ENCODE measurements around the gene TMEM145. TPM values are rescaled to one million over a fixed set of nuclear protein-coding genes. Genes with fewer than 3 reads are reported as not detected.

The TMEM145 gene
- total RNA-seq, 6 experiments from 2014 or later = 0.12 to 0.47 (median 0.34) TPM

DNA sequence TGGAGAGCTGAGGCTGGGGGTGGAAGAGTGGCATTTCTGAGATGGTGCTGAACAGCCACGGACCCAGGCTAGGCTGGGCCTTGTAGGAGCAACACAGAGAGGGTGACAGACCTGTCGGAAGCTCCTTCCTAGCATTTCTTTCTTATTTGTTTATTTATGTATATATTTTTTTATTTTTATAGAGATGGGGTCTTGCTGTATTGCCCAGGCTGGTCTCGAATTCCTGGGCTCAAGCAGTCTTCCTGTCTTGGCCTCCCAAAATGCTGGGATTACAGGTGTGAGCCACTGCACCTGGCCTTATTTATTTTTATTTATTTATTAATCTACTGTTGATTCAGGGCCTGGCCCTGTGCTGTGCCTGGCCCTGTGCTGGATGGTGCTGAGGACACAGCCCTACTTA lies 37.6 kb upstream of the TMEM145 start:
- H3K4me3 Mint-ChIP-seq = peak overlapping the region; percentile 69; the same call in 1 of the 2 replicates
- TF ChIP-seq, protein P1, sequence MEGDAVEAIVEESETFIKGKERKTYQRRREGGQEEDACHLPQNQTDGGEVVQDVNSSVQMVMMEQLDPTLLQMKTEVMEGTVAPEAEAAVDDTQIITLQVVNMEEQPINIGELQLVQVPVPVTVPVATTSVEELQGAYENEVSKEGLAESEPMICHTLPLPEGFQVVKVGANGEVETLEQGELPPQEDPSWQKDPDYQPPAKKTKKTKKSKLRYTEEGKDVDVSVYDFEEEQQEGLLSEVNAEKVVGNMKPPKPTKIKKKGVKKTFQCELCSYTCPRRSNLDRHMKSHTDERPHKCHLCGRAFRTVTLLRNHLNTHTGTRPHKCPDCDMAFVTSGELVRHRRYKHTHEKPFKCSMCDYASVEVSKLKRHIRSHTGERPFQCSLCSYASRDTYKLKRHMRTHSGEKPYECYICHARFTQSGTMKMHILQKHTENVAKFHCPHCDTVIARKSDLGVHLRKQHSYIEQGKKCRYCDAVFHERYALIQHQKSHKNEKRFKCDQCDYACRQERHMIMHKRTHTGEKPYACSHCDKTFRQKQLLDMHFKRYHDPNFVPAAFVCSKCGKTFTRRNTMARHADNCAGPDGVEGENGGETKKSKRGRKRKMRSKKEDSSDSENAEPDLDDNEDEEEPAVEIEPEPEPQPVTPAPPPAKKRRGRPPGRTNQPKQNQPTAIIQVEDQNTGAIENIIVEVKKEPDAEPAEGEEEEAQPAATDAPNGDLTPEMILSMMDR (IDR thresholded peaks at IDR 0.05) = no peak
- peak overlapping the region; percentile 65; the same call in 1 of the 2 replicates for H3K27ac Mint-ChIP-seq
- peaks cover 10% of the 10 kb centered on the region for H3K27me3 Mint-ChIP-seq (ENCODE audit: insufficient read depth)
- peaks cover 63% of the 10 kb centered on the region for H3K4me1 Mint-ChIP-seq (ENCODE audit: low read depth)
- peaks cover 25% of the 10 kb centered on the region for H3K36me3 Mint-ChIP-seq (ENCODE audit: low read depth)
- no peaks in the 10 kb centered on the region for H3K9me3 Mint-ChIP-seq
- DNase-seq = no peak

DNA sequence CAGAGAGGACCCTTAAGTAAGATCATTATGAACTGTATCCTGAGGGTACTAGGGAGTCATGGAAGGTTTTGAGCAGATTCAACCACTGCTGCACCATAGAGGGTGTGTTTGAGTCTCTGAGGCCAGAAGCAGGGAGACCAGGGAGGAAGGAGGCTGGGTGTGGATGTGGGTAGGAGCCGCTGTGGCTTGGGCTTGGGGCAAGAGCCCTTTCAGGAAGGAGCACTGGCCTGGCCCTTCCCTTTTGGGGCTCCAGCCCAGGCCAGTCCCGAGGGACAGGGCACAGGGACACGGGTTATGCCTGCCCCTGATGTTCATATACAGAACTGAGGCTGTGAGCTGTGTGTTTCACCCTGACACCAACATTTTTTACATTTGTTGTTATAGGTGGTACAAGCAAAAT lies 36.8 kb upstream of the TMEM145 start:
- Mint-ChIP-seq H3K4me3 (peak overlapping the region; percentile 0; the same call in 1 of the 2 replicates), H3K4me1 (ENCODE audit: low read depth) (peaks cover 55% of the 10 kb centered on the region), H3K36me3 (ENCODE audit: low read depth) (peaks cover 23% of the 10 kb centered on the region), H3K9me3 (no peaks in the 10 kb centered on the region), H3K27ac (peak overlapping the region; percentile 47), H3K27me3 (ENCODE audit: insufficient read depth) (peaks cover 8% of the 10 kb centered on the region)
- no peak for DNase-seq
- TF ChIP-seq, protein P1 (IDR thresholded peaks at IDR 0.05) = no peak

DNA sequence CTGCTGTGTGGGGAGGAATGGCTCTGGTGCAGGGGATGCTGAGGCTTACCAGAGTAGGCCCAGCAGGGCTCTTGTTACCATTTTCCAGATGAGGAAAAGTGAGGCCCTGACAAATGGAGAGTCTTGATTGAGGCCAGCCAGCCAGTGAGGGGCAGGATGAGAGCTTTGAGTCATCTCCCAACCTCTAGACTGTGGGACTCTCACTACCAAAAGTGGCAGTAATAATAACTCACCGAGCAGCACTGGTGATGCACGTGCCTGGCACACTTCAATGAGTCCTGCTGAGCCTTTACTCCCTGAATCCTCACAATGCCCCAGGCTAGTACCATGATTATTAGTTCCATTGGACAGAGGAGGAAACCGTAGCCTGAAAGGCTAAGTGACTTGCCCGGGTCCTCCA lies 36.3 kb upstream of the TMEM145 start:
- peaks cover 9% of the 10 kb centered on the region for H3K27me3 Mint-ChIP-seq (ENCODE audit: insufficient read depth)
- H3K4me3 Mint-ChIP-seq = no peak overlapping the region
- peaks cover 52% of the 10 kb centered on the region for H3K4me1 Mint-ChIP-seq (ENCODE audit: low read depth)
- no peaks in the 10 kb centered on the region for H3K9me3 Mint-ChIP-seq
- H3K36me3 Mint-ChIP-seq (ENCODE audit: low read depth) = peaks cover 20% of the 10 kb centered on the region
- peak; percentile 73 for DNase-seq
- peak overlapping the region; percentile 47 for H3K27ac Mint-ChIP-seq
- TF ChIP-seq, protein P1 (IDR thresholded peaks at IDR 0.05) = no peak

DNA sequence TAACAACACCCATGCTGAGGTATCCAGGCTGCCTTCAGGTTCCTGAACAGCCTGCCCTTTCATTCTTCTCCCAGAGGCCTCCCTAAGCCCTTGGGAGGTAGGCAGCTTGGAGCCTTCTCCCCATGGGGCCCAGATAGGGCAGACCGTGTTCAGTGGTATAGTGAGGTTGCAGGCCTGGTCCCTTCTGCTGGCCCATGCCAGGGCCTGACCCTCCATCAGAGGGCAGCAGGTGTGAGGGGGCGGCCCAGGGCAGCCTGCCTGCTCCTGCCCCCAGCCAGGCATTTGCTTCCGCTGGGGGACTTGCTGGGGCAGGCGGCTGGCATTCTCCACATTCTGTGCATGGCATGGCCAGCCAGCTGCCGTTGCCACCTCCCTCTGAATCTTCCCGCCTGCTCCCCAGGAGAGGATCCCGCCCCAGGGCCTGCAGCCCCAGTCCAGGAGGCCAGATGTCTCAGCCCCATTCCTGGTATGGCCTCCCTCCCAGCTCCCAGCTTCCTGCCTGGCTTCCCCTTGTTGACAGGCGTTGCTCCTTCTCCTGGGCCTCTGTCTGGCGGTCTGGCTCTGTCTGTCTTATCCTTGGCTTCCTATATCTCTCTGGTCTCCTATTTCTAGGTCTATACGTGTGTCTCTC lies 35.2 kb upstream of the TMEM145 start:
- H3K4me1 Mint-ChIP-seq (ENCODE audit: low read depth) = peaks cover 52% of the 10 kb centered on the region
- H3K27me3 Mint-ChIP-seq (ENCODE audit: insufficient read depth) = peaks cover 9% of the 10 kb centered on the region
- H3K27ac Mint-ChIP-seq = peak overlapping the region; percentile 94
- no peaks in the 10 kb centered on the region for H3K9me3 Mint-ChIP-seq
- H3K36me3 Mint-ChIP-seq (ENCODE audit: low read depth) = peaks cover 20% of the 10 kb centered on the region
- TF ChIP-seq, protein P1 (IDR thresholded peaks at IDR 0.05) = peak; percentile 21; the same call in 1 of the 2 replicates
- peak overlapping the region; percentile 93 for H3K4me3 Mint-ChIP-seq
- peak; percentile 59 for DNase-seq

DNA sequence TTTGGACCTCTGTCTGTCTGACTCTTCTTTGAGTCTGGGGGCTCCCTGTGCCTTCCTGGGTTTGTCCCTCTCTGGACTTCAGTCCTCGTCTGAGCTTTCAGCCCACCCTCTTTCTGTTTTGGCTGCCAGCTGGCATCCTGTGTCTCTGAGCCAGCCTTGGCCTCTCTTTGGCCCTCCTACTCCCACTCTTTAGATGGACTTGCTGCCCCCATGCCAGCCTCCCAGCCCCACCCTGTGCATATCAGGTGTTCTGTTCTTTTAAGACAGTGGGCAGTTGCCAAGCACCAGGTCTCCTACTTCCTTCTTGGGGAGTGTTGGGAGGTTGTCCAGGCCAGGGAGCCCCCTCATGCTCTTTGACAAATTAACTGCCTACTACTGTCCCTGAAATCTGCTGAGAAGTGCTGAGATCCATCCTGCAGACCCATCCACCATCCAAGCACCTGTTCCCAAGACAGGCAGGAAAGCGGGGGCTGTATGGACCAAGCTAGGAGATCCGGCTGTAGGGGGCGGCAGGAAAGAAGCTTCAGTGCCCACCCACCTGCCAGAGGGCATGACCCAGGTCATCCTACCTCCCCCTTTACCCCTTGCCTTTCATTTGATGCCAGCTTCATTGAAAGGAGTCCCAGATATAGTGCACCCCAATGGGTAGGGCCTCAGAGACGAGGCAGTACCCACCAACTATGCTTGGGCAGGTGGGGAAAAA lies 34.5 kb upstream of the TMEM145 start:
- H3K27ac Mint-ChIP-seq = peak overlapping the region; percentile 94
- TF ChIP-seq, protein P1 (IDR thresholded peaks at IDR 0.05) = no peak
- H3K4me3 Mint-ChIP-seq = peak overlapping the region; percentile 93
- no peaks in the 10 kb centered on the region for H3K9me3 Mint-ChIP-seq
- no peak for DNase-seq
- H3K4me1 Mint-ChIP-seq (ENCODE audit: low read depth) = peaks cover 52% of the 10 kb centered on the region
- H3K36me3 Mint-ChIP-seq (ENCODE audit: low read depth) = peaks cover 20% of the 10 kb centered on the region
- H3K27me3 Mint-ChIP-seq (ENCODE audit: insufficient read depth) = peaks cover 9% of the 10 kb centered on the region

Measured in HFFc6 (cell line).